Thyroid gland (tissue), 4 donors: ENCODE results near the gene MYO18B.

Experiments used
- CTCF ChIP-seq, 6 experiments: fragments of 200-600 bp in 3 of 6; fragments of 450-650 bp in 3 of 6; sonication (generic) in 3 of 6; IDR thresholded peaks; one replicate each; pipeline ENCODE4 v1.5.1; 2016 to 2019; ENCODE audit warnings: antibody characterized with exemption in 6 of 6, mild to moderate bottlenecking in 2 of 6, inconsistent platforms in 1 of 6, moderate library complexity in 1 of 6
- POLR2A ChIP-seq, 2 donors: fragments of 450-650 bp; IDR thresholded peaks; one replicate each; pipeline ENCODE4 v1.6.1; 2017; ENCODE audit warnings: antibody characterized with exemption in 2 of 2, mild to moderate bottlenecking in 2 of 2, moderate library complexity in 1 of 2

- no peak for TF ChIP-seq CTCF (IDR thresholded peaks at IDR 0.05)
- TF ChIP-seq POLR2A (IDR thresholded peaks at IDR 0.05) = no peak
Observed at GRCh38 chr22:25853078-25853477, 111.1 kb downstream of the MYO18B start.
